Caco-2 (cell line): ENCODE results near the gene CTSS. TPM values are rescaled to one million over a fixed set of nuclear protein-coding genes. Genes with fewer than 3 reads are reported as not detected.

ENCODE experiments used
- BruUV-seq: library from RNA; stranded (reverse); fragments of 400-500 nt; replicated peaks from 2 replicates; lab custom pipeline; 2021; lab: Mats Ljungman, UMichigan
- CTCF ChIA-PET: fragments of 300-600 bp; sonication (Branson Sonifier 250); formaldehyde crosslinking; loops from one replicate; lab custom pipeline; 2022; ENCODE audit warnings: antibody characterized with exemption; lab: Charles Lee
- POLR2A ChIA-PET: fragments of 300-600 bp; sonication (Branson Sonifier 250); formaldehyde crosslinking; loops from one replicate; lab custom pipeline; 2022; ENCODE audit warnings: antibody characterized with exemption; lab: Charles Lee
- DNase-seq, 2 experiments: peaks; one replicate each; pipeline versions ENCODE4 v3.0.0 to v3.0.0-alpha.2; 2020 to 2022
- H3K27me3 ChIP-seq: replicated peaks from 2 replicates; pipeline ENCODE4 v1.6.0; 2011; ENCODE audit warnings: low read length; ENCODE audit not compliant: control insufficient read depth, insufficient read depth
- H3K36me3 ChIP-seq: 2 replicates; pipeline ENCODE4 v1.5.1; 2011; ENCODE audit warnings: low read length; ENCODE audit not compliant: control insufficient read depth, insufficient read depth
- H3K4me1 ChIP-seq: fragments of 250-450 bp; sonication (Bioruptor Pico); 2 replicates; pipeline ENCODE4 v1.5.1; 2020; ENCODE audit warnings: mild to moderate bottlenecking
- H3K4me3 ChIP-seq: 2 replicates; pipeline ENCODE4 v1.5.1; 2011; ENCODE audit warnings: low read depth, mild to moderate bottlenecking, control low read depth, low read length
- H3K9me3 ChIP-seq: fragments of 250-450 bp; sonication (Bioruptor Pico); 2 replicates; pipeline ENCODE4 v1.5.1; 2020; ENCODE audit warnings: mild to moderate bottlenecking, moderate library complexity
- H3K27ac Mint-ChIP-seq: one replicate; pipeline ENCODE4 v1.8.0; 2022; ENCODE audit warnings: mixed read lengths; ENCODE audit not compliant: unreplicated experiment
- H3K27me3 Mint-ChIP-seq: one replicate; pipeline ENCODE4 v1.8.0; 2022; ENCODE audit warnings: mixed read lengths; ENCODE audit not compliant: insufficient read depth, unreplicated experiment
- H3K36me3 Mint-ChIP-seq: one replicate; pipeline ENCODE4 v1.8.0; 2022; ENCODE audit warnings: mild to moderate bottlenecking, mixed read lengths; ENCODE audit not compliant: insufficient read depth, unreplicated experiment
- H3K4me1 Mint-ChIP-seq: one replicate; pipeline ENCODE4 v1.8.0; 2022; ENCODE audit warnings: low read depth, mixed read lengths; ENCODE audit not compliant: unreplicated experiment
- H3K4me3 Mint-ChIP-seq: one replicate; pipeline ENCODE4 v1.8.0; 2022; ENCODE audit warnings: mild to moderate bottlenecking, moderate library complexity, mixed read lengths; ENCODE audit not compliant: unreplicated experiment
- H3K9me3 Mint-ChIP-seq: one replicate; pipeline ENCODE4 v1.8.0; 2022; ENCODE audit warnings: mixed read lengths; ENCODE audit not compliant: unreplicated experiment
- CTCF ChIP-seq, 2 experiments: fragments of 200-600 bp in 1 of 2; IDR thresholded peaks; 1 replicate in 1 of 2; 2 replicates in 1 of 2; pipeline versions ENCODE4 v1.5.1 to v1.8.0; 2011 to 2022; ENCODE audit warnings: antibody characterized with exemption in 1 of 2, control low read depth in 1 of 2, inconsistent platforms in 1 of 2, low read depth in 1 of 2, low read length in 1 of 2, mild to moderate bottlenecking in 1 of 2, moderate library complexity in 1 of 2; ENCODE audit not compliant: insufficient read depth in 1 of 2, severe bottlenecking in 1 of 2, unreplicated experiment in 1 of 2
- intact Hi-C: fragments of 100-400 bp; cut with micrococcal nuclease; formaldehyde crosslinking; loops from one replicate; pipeline ENCODE4 v1.10.0; 2022; ENCODE audit not compliant: unreplicated experiment
- total RNA-seq: library from RNA; stranded (reverse); gene quantifications from 2 replicates; pipeline ENCODE4 v1.2.3, GENCODE V29; 2022

Gene CTSS
- total RNA-seq, 1 experiment from 2014 or later, result 0.84 TPM

GRCh38 chr1:150696995-150697927, 68.3 kb downstream of the CTSS start, which contains the start of gene GOLPH3L:
Gene GOLPH3L (minus strand): TSS chr1:150697154. CDS start chr1:150694838, 2,316 bp downstream.
- H3K27me3 Mint-ChIP-seq, result no peaks in the 10 kb centered on the region
- H3K4me3 ChIP-seq, result peak within 1 kb of the TSS; percentile 65
- H3K27me3 ChIP-seq, result no peaks in the 10 kb centered on the region
- peak within 1 kb of the TSS; percentile 97 for H3K27ac Mint-ChIP-seq
- DNase-seq, result peak; percentile 96 to 98
- H3K4me3 Mint-ChIP-seq, result peak within 1 kb of the TSS; percentile 98
- TF ChIP-seq CTCF (IDR thresholded peaks at IDR 0.05; ENCODE audit: insufficient read depth in 1 of 2, low read depth in 1 of 2, low read length in 1 of 2, severe bottlenecking in 1 of 2, unreplicated experiment in 1 of 2), result no peak
- no peaks in the 10 kb centered on the region for H3K9me3 ChIP-seq
- H3K36me3 ChIP-seq, result no peaks in the 10 kb centered on the region
- no peaks in the 10 kb centered on the region for H3K9me3 Mint-ChIP-seq
- H3K4me1 Mint-ChIP-seq, result peaks cover 7% of the 10 kb centered on the region
- ChIA-PET POLR2A (interaction anchor here (0.6 to 1.8 kb wide), 17 partner anchors 10 to 769 kb away, joined by 3 to 19 read pairs (median 3); partner anchors contain the start of genes ENSA, FALEC, MCL1 and RPRD2), CTCF (interaction anchor here (0.7 to 1.6 kb wide), 10 partner anchors 33 to 299 kb away, joined by 3 to 14 read pairs (median 5); partner anchors contain the start of genes ENSA and MCL1)
- H3K4me1 ChIP-seq, result no peaks in the 10 kb centered on the region; the same call in 1 of the 2 replicates
- intact Hi-C loops, result loop anchor here (5.0 kb wide), 2 partner anchors 115 to 135 kb away; no protein-coding TSS in a partner anchor
- BruUV-seq, result no TSS peak
- H3K36me3 Mint-ChIP-seq, result peaks cover 28% of the 10 kb centered on the region

- intact Hi-C loops, result loop anchor here (5.0 kb wide), 2 partner anchors 116 to 134 kb away; no protein-coding TSS in a partner anchor
- H3K36me3 Mint-ChIP-seq, result peaks cover 29% of the 10 kb centered on the region
Observed at GRCh38 chr1:150696590-150696989, 69.0 kb downstream of the CTSS start.

More at GRCh38 chr1:150696590-150696989, 69.0 kb downstream of the CTSS start:
- CTCF ChIA-PET, result interaction anchor here (1.0 to 1.6 kb wide), 9 partner anchors 38 to 299 kb away, joined by 3 to 14 read pairs (median 6); partner anchors contain the start of genes ENSA and MCL1
- Mint-ChIP-seq H3K27ac (peak overlapping the region; percentile 97), H3K4me1 (peaks cover 7% of the 10 kb centered on the region), H3K27me3 (no peaks in the 10 kb centered on the region), H3K9me3 (no peaks in the 10 kb centered on the region), H3K4me3 (peak overlapping the region; percentile 98)
- DNase-seq, result no peak
- no peaks in the 10 kb centered on the region for H3K9me3 ChIP-seq
- BruUV-seq, result no TSS peak
- no peak for TF ChIP-seq CTCF (IDR thresholded peaks at IDR 0.05; ENCODE audit: insufficient read depth in 1 of 2, low read depth in 1 of 2, low read length in 1 of 2, severe bottlenecking in 1 of 2, unreplicated experiment in 1 of 2)
- POLR2A ChIA-PET, result interaction anchor here (0.6 to 1.8 kb wide), 11 partner anchors 10 to 768 kb away, joined by 3 to 19 read pairs (median 3); partner anchors contain the start of genes ENSA, FALEC, MCL1 and VPS72
- no peaks in the 10 kb centered on the region for H3K27me3 ChIP-seq
- peak overlapping the region; percentile 65 for H3K4me3 ChIP-seq
- no peaks in the 10 kb centered on the region for H3K36me3 ChIP-seq
- H3K4me1 ChIP-seq, result no peaks in the 10 kb centered on the region; the same call in 1 of the 2 replicates
